ENCODE measurements around the gene FTHL17. TPM values are rescaled to one million over a fixed set of nuclear protein-coding genes. Genes with fewer than 3 reads are reported as not detected.

Gene FTHL17
- not detected for total RNA-seq

DNA sequence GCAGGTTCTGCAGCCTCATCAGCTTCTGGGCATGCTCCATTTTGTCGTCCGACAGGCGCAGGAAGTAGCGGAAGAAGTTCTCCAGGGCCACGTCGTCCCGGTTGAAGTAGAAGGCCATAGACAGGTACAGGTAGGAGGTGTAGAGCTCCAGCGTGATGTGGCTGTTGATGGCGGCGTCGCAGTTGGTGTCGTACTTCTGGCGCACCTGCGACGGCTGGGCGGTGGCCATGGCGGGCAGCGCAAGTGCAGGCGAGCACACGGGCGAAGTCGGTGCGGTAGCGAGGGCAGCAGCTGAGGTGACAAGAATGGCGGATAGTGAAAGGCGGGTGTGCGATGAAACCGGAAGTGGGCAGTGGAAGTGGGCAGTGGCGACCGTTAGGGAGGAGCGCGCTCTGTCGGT lies at the start of gene FTHL17:
FTHL17 (minus strand) TSS at position 317 of the 400 bp plus-strand sequence; CDS start at position 229, 88 bp downstream.
- peaks cover 3% of the 10 kb centered on the region for H3K9me3 Mint-ChIP-seq
- H3K27ac Mint-ChIP-seq: peak within 1 kb of the TSS; percentile 61

DNA sequence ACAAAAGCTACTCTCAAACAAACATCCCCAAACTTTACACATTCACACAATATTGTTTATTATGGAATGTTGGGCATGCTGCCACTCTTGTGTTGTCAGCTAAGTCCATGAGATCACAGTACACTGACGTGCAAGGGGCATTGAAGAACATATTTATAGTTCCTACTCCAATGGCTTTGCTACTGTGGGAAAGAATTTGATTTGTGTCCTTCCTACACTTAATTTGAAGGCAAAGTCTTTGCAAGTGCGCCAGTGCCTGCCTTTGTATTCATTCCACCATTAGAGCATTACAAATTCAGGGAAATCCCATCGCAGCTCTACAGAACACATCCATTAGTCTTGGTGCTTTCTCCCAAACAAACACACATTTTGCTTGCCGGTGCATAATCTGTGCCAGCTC lies 45.4 kb upstream of the FTHL17 start:
- no peak overlapping the region for H3K27ac Mint-ChIP-seq
- no peaks in the 10 kb centered on the region for H3K36me3 Mint-ChIP-seq

More for the DNA sequence above, at the start of gene FTHL17:
- no peaks in the 10 kb centered on the region for H3K27me3 Mint-ChIP-seq
- no peak within 1 kb of the TSS for H3K4me3 Mint-ChIP-seq
- DNase-seq (no peak), ATAC-seq (ENCODE audit: low read depth) (no peak)
- POLR2A ChIA-PET: no interaction called here
- H3K4me1 Mint-ChIP-seq: peaks cover 1% of the 10 kb centered on the region
- no peaks in the 10 kb centered on the region for H3K36me3 Mint-ChIP-seq

DNA sequence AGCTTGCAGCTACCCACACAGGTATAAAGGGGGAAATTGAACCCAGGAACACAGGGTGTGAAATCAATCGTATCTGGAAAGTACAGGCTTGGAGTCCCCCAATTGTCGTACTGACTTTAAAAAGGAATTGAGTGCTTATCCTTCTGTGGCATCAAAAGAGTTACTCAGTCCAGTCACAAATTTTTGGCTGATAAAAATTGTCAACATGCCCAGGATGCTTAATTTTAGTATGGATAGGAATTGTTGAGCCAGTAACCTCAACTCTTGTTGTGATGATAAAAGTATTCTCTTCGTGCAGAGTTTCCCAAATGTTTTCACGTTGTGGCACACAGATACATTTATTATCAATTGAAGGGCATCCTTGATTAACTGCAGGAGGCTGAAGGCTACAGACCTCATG lies 43.6 kb upstream of the FTHL17 start:
- Mint-ChIP-seq H3K4me1 (no peaks in the 10 kb centered on the region), H3K9me3 (peaks cover 1% of the 10 kb centered on the region), H3K4me3 (no peak overlapping the region), H3K36me3 (no peaks in the 10 kb centered on the region), H3K27me3 (no peaks in the 10 kb centered on the region), H3K27ac (no peak overlapping the region)
- POLR2A ChIA-PET: no interaction called here
- no peak for DNase-seq
- ATAC-seq (ENCODE audit: low read depth): no peak

More for the DNA sequence above, 45.4 kb upstream of the FTHL17 start:
- no peaks in the 10 kb centered on the region for H3K4me1 Mint-ChIP-seq
- no peaks in the 10 kb centered on the region for H3K27me3 Mint-ChIP-seq
- peaks cover 1% of the 10 kb centered on the region for H3K9me3 Mint-ChIP-seq
- DNase-seq: no peak
- POLR2A ChIA-PET: no interaction called here
- no peak overlapping the region for H3K4me3 Mint-ChIP-seq
- no peak for ATAC-seq (ENCODE audit: low read depth)

DNA sequence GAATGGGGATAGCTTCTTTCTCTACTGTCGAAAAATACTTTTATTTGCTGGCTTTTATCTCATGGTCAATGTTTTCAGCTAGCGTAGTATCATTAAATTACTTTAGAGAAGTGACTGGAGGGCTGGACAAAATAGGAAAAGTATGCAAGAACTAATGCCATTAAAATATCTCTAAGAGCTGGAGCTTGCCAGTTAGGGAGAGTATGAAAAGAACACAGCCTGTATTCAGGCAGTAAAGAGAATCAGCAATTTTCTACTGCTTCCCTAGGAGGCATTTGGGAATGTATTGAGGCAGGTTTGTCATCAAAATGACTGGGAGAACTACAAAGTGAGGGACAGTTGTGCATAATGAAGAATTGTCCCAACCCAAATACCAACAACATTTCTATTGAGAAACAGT lies 43.0 kb upstream of the FTHL17 start:
- H3K27me3 Mint-ChIP-seq: no peaks in the 10 kb centered on the region
- no peak overlapping the region for H3K27ac Mint-ChIP-seq
- H3K36me3 Mint-ChIP-seq: no peaks in the 10 kb centered on the region
- H3K4me1 Mint-ChIP-seq: no peaks in the 10 kb centered on the region
- no peak for DNase-seq
- H3K4me3 Mint-ChIP-seq: no peak overlapping the region
- peaks cover 1% of the 10 kb centered on the region for H3K9me3 Mint-ChIP-seq
- ATAC-seq (ENCODE audit: low read depth): no peak
- POLR2A ChIA-PET: no interaction called here

DNA sequence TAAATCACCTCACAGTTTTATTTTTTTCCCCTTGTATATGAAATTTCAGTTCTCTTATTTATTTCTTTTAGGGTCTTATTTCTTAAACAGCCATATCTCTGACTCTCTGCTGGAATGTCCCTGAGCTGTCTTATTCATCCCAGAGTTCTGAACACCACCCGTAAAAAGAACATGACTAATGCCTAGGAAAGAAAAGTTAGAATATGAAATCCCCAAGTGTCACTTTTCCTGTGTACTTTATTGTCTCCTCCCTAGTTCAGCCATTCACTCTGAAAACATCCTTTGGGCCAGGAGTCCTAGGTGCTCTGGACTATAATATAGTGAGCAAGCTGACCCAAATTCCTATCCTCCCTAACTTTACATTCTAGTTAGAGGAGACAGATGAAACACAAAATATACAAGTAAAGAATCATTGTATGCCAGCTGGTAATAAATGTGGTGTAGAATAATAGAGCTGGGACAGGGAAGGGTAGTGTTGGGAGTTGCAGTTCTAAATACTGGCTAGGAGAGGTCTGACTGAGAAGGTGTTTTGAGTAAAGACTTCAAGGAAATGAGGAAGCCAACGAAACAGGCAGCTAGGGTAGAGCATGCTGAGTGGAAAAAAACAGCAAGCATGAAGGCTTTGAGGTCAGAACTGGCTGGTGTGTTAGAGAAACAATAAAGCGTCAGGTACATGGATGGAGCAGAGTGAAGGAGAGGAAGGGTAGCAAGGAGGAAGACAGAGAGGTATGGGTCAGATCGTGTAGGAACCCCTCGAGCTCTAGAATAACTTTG lies 40.6 kb upstream of the FTHL17 start:
- DNase-seq: no peak
- Mint-ChIP-seq H3K27ac (no peak overlapping the region), H3K27me3 (no peaks in the 10 kb centered on the region), H3K9me3 (no peaks in the 10 kb centered on the region), H3K4me3 (no peak overlapping the region), H3K4me1 (no peaks in the 10 kb centered on the region), H3K36me3 (no peaks in the 10 kb centered on the region)
- POLR2A ChIA-PET: no interaction called here
- ATAC-seq (ENCODE audit: low read depth): no peak

DNA sequence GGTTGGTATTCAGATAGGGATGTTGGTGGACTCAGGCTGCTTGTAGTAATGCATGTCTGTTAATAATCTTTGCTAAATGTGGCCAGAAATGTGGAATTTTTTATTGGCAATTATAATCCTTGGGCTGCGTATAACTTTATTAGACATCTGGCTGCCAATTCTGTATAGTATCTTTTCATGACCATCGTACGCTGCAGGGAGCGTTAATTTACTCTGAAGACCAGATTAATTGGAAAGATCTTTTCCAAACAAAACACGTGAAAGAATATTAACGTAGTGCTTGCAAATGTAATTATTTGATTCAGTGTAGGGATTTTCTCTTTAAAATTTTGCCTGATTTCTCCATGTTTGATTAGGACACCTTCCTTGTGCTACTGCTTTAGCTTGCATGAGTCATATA lies 38.8 kb upstream of the FTHL17 start:
- Mint-ChIP-seq H3K4me1 (no peaks in the 10 kb centered on the region), H3K27ac (no peak overlapping the region), H3K9me3 (no peaks in the 10 kb centered on the region), H3K27me3 (no peaks in the 10 kb centered on the region), H3K4me3 (no peak overlapping the region), H3K36me3 (no peaks in the 10 kb centered on the region)
- ATAC-seq (ENCODE audit: low read depth) (no peak), DNase-seq (no peak)
- POLR2A ChIA-PET: no interaction called here

DNA sequence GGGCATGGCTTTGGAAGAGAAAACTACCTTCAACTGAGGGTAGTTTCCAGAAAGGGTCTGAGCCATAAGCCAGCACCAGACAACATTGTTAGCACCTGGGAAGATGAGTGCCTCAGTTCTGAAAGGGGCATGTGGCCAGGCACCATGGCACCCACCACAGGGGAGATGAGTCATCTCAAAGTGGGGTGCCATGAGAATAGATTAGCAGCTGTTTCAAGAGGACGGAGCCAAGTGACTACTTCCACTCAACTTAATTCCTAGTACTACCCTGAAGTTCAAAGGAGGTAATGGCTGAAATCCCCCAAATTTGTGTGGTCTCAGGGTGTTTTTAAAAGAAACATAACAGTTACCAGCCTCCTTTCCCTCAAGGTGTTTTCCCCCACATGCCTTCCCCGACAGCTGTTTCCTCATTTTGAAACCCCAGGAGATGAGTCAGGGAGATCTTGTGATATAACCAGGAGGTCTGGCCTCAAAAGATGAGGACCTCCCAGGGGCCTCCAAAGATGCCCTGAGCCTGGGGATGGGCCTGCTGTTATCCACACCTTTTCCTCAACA lies 27.8 kb upstream of the FTHL17 start:
- Mint-ChIP-seq H3K27ac (no peak overlapping the region), H3K27me3 (no peaks in the 10 kb centered on the region), H3K4me3 (no peak overlapping the region), H3K36me3 (no peaks in the 10 kb centered on the region), H3K4me1 (peaks cover 6% of the 10 kb centered on the region), H3K9me3 (peaks cover 2% of the 10 kb centered on the region)
- POLR2A ChIA-PET: no interaction called here
- ATAC-seq (ENCODE audit: low read depth): peak; percentile 68
- peak; percentile 28 for DNase-seq

DNA sequence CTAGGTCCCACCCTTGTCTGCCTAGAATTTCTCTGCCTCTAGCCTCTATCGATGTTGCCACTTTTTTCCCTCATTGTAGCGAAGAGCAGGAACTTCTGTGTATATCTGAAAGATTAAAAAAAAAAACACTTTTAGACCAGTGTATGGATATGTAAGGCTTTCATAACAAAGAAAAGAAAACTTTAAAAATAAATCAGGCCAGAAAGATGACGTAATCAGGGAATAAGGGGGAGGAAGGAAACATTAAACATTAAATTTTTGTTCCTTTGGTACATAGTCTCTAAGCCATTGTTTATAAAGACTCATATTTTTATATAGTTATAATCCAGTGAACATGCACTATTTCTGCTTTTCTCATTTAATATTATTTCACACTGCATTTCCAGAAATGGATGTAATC lies 26.2 kb upstream of the FTHL17 start:
- no peaks in the 10 kb centered on the region for H3K36me3 Mint-ChIP-seq
- H3K9me3 Mint-ChIP-seq: peaks cover 2% of the 10 kb centered on the region
- no peaks in the 10 kb centered on the region for H3K27me3 Mint-ChIP-seq
- DNase-seq: no peak
- no peak overlapping the region for H3K27ac Mint-ChIP-seq
- H3K4me1 Mint-ChIP-seq: peaks cover 7% of the 10 kb centered on the region
- no peak overlapping the region for H3K4me3 Mint-ChIP-seq
- no peak for ATAC-seq (ENCODE audit: low read depth)
- POLR2A ChIA-PET: no interaction called here

DNA sequence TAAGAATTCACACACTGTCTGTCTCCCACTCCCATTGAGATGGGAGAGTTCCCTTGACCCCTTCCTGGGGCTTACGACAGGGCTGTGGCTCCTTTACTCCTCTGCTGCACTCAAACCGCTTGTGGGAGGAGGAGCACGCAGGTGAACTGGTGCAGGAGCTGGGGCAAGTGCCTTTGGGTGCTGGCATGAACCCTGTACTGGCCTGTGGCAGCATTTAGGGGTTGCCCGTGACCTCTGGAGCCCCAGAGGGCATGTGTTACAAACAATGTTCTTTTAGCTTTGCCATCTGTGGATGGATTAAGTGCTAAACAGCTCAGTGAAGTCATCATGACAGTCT lies 21.8 kb upstream of the FTHL17 start:
- H3K36me3 Mint-ChIP-seq: no peaks in the 10 kb centered on the region
- ATAC-seq (ENCODE audit: low read depth): no peak
- peaks cover 2% of the 10 kb centered on the region for H3K9me3 Mint-ChIP-seq
- POLR2A ChIA-PET: no interaction called here
- peaks cover 3% of the 10 kb centered on the region for H3K4me1 Mint-ChIP-seq
- DNase-seq: no peak
- H3K4me3 Mint-ChIP-seq: no peak overlapping the region
- H3K27me3 Mint-ChIP-seq: no peaks in the 10 kb centered on the region
- no peak overlapping the region for H3K27ac Mint-ChIP-seq

DNA sequence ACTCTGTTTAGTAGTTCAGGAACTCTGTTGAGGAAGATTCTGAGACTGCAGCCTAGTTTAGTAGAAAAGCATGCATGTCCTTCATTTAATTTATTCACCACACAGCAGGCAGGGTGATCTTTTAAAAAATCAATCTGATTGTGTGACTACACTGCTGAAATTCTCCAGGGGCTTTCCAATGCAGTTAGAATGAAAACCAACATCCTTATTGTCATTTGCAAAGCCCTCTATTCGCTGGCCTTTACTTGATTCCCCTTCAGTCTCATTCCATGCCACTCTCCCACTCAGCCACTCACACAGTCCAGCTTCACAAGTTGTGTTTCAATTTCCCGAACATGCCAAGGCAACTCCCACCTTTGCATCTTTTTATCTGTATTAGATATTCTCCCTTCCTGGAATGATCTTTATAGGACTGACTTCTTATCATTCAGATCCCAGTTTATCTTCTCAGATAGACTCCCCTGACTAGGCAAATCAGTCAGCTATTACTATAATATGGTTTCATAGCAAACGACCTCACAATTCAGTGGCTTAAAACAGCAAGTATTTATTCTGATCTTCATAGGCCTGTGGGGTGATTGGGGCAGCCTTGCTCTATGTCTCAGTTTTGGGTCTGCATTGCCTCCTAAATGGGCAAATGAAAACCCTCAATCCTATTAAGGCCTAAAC lies 21.3 kb upstream of the FTHL17 start:
- ATAC-seq (ENCODE audit: low read depth) (no peak), DNase-seq (no peak)
- Mint-ChIP-seq H3K9me3 (peaks cover 2% of the 10 kb centered on the region), H3K36me3 (no peaks in the 10 kb centered on the region), H3K4me1 (peaks cover 2% of the 10 kb centered on the region), H3K27me3 (no peaks in the 10 kb centered on the region), H3K4me3 (no peak overlapping the region), H3K27ac (no peak overlapping the region)
- POLR2A ChIA-PET: no interaction called here

DNA sequence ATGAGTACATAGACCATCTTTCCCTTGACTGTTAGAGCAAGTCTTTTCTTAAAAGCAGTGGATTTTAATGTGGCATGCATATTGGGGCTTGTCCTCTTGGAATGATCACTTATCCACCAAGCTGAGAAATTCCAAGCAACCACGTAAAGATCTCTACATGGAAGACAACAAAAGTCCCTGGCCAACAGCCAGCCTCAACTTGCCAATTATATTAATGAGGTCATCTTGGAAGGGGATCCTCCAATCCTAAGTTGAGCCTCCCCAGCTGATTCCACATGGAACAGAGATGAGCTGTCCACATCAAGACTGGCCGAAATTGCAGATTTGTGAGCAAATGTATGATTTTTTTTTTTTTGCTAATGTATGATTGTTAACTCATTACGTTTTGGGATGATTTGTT lies 20.6 kb upstream of the FTHL17 start:
- H3K36me3 Mint-ChIP-seq: no peaks in the 10 kb centered on the region
- H3K4me3 Mint-ChIP-seq: no peak overlapping the region
- H3K27me3 Mint-ChIP-seq: no peaks in the 10 kb centered on the region
- H3K4me1 Mint-ChIP-seq: peaks cover 2% of the 10 kb centered on the region
- peaks cover 2% of the 10 kb centered on the region for H3K9me3 Mint-ChIP-seq
- POLR2A ChIA-PET: no interaction called here
- ATAC-seq (ENCODE audit: low read depth) (no peak), DNase-seq (no peak)
- H3K27ac Mint-ChIP-seq: no peak overlapping the region

DNA sequence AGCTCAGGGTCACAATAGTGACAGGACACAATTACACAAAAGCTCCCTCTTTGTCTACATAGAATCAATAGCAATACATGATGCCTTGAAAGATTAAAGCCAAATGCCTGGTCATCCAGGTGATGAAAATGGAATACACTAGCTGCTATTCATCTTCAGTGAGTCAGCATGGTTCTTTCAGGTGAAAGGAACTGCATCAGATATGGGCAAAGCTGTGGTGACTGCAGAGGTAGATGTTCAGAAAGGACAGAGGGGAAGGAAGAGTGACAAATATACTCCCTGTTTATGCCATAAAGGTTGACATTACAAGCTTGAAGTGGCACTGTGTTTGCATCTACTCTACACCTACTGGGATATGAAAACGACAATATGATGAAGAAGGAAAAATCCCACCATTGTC lies 20.0 kb upstream of the FTHL17 start:
- Mint-ChIP-seq H3K27me3 (no peaks in the 10 kb centered on the region), H3K36me3 (no peaks in the 10 kb centered on the region), H3K27ac (no peak overlapping the region), H3K9me3 (peaks cover 2% of the 10 kb centered on the region), H3K4me3 (no peak overlapping the region), H3K4me1 (peaks cover 2% of the 10 kb centered on the region)
- DNase-seq (no peak), ATAC-seq (ENCODE audit: low read depth) (no peak)
- POLR2A ChIA-PET: no interaction called here

DNA sequence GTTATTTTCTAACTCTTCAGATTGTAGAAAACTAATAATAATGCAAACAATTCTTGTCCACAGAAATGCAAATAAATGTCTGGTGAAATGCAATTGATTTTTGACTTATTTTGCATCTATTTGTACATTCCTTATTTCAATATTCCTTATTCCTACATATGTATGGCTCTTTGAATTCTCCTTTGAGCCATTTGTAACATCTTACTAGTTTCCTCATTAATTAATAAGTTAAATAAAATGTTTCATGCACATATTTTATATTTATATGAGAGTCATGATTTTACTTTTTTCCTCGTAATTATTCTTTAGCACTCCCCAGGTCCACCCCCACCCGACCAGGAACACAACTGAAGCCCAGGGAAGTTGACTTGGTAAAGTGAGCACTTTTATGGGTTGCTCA lies 2.7 kb upstream of the FTHL17 start:
- Mint-ChIP-seq H3K9me3 (peaks cover 3% of the 10 kb centered on the region), H3K4me1 (peaks cover 1% of the 10 kb centered on the region), H3K27ac (no peak overlapping the region), H3K36me3 (no peaks in the 10 kb centered on the region), H3K4me3 (no peak overlapping the region), H3K27me3 (no peaks in the 10 kb centered on the region)
- DNase-seq (no peak), ATAC-seq (ENCODE audit: low read depth) (no peak)
- POLR2A ChIA-PET: no interaction called here

DNA sequence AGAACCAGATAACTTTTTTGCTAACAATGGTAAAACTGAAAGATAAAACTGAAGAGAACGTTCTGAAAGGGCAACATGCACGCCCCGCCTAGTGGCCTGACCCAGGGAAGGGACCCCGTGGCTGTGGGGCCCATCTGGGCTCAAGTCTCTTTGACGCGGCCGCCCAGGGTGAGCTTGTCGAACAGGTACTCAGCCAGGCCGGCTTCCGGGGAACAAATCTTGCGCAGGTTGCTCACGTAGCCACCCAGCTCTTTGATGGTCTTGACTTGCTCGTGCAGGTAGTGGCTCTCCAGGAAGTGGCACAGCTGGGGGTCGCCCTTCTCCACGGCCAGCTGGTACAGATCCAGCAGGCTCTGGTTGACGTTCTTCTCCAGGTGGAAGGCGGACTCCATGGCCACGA lies 579 bp downstream of the FTHL17 start:
- Mint-ChIP-seq H3K27ac (no peak overlapping the region), H3K27me3 (no peaks in the 10 kb centered on the region), H3K36me3 (no peaks in the 10 kb centered on the region), H3K9me3 (peaks cover 5% of the 10 kb centered on the region), H3K4me3 (no peak overlapping the region), H3K4me1 (peaks cover 1% of the 10 kb centered on the region)
- no peak for DNase-seq
- no peak for ATAC-seq (ENCODE audit: low read depth)
- POLR2A ChIA-PET: no interaction called here
